Panc1 (cell line): Measurements from ENCODE around the gene OTOP3. TPM values are rescaled to one million over a fixed set of nuclear protein-coding genes. Genes with fewer than 3 reads are reported as not detected.
"Not testable (repeated sequence)": the region's sequence is repeated elsewhere in the genome, so short reads cannot be mapped to it uniquely, and the experiment has no call there.

Experiments
- ATAC-seq: fragments of 200-7000 bp; cut with Tn5 transposase; 2 replicates; pipeline ENCODE4 v1.9.1; 2020; ENCODE audit warnings: mild to moderate bottlenecking, moderate library complexity
- BruUV-seq: library from RNA; stranded (reverse); fragments of 400-500 nt; replicated peaks from 2 replicates; lab custom pipeline; 2021; lab: Mats Ljungman, UMichigan
- CTCF ChIA-PET: fragments of 300-600 bp; sonication (Branson Sonifier 250); formaldehyde crosslinking; loops from one replicate; lab custom pipeline; 2022; ENCODE audit warnings: antibody characterized with exemption; lab: Charles Lee
- POLR2A ChIA-PET: fragments of 300-600 bp; sonication (Branson Sonifier 250); formaldehyde crosslinking; loops from one replicate; lab custom pipeline; 2022; ENCODE audit warnings: antibody characterized with exemption; lab: Charles Lee
- DNase-seq: peaks from one replicate; pipeline ENCODE4 v3.0.0-alpha.2; 2010; ENCODE audit warnings: low read depth, low spot score
- H3K27ac ChIP-seq: 2 replicates; pipeline ENCODE4 v1.5.1; 2011; ENCODE audit warnings: mild to moderate bottlenecking, low read length, inconsistent platforms
- H3K27me3 ChIP-seq: fragments of 200-500 bp; sonication (Bioruptor generic); 2 replicates; pipeline ENCODE4 v1.6.0; 2014; ENCODE audit warnings: low read length, inconsistent platforms; ENCODE audit not compliant: control insufficient read depth, insufficient read depth
- H3K36me3 ChIP-seq: fragments of 200-500 bp; sonication (Bioruptor generic); 2 replicates; pipeline ENCODE4 v1.5.1; 2014; ENCODE audit warnings: inconsistent platforms, mild to moderate bottlenecking, low read length, moderate library complexity; ENCODE audit not compliant: control insufficient read depth, insufficient read depth
- H3K4me1 ChIP-seq: 2 replicates; pipeline ENCODE4 v1.5.1; 2011; ENCODE audit warnings: inconsistent platforms, mild to moderate bottlenecking, low read length, moderate library complexity; ENCODE audit not compliant: control insufficient read depth, insufficient read depth
- H3K4me3 ChIP-seq, 2 experiments: 2 replicates each; pipeline ENCODE4 v1.5.1; 2011 to 2012; ENCODE audit warnings: low read depth in 2 of 2, low read length in 2 of 2, mild to moderate bottlenecking in 2 of 2, inconsistent platforms in 1 of 2, moderate library complexity in 1 of 2
- H3K9me3 ChIP-seq: fragments of 200-500 bp; sonication (Bioruptor generic); 2 replicates; pipeline ENCODE4 v1.5.1; 2014; ENCODE audit warnings: low read depth, mild to moderate bottlenecking, inconsistent platforms, low read length, moderate library complexity; ENCODE audit not compliant: control insufficient read depth, insufficient read depth
- POLR2AphosphoS5 ChIP-seq: IDR thresholded peaks from 2 replicates; pipeline ENCODE4 v1.6.1; 2012; ENCODE audit warnings: mild to moderate bottlenecking, low read depth, low read length, moderate library complexity
- REST ChIP-seq, 2 experiments: IDR thresholded peaks; 2 replicates each; pipeline ENCODE4 v1.6.1; 2011 to 2012; ENCODE audit warnings: low read depth in 2 of 2, control low read depth in 1 of 2, low read length in 1 of 2, mild to moderate bottlenecking in 1 of 2, moderate library complexity in 1 of 2; ENCODE audit not compliant: insufficient read depth in 1 of 2
- SIN3A ChIP-seq: IDR thresholded peaks from 2 replicates; pipeline ENCODE4 v1.6.1; 2012; ENCODE audit warnings: low read depth, mild to moderate bottlenecking, low read length, moderate library complexity, borderline replicate concordance; ENCODE audit not compliant: insufficient read depth
- TCF7L2 ChIP-seq: IDR thresholded peaks from 2 replicates; pipeline ENCODE4 v1.6.1; 2011; ENCODE audit warnings: mild to moderate bottlenecking, low read depth, low read length, inconsistent platforms
- in situ Hi-C: cut with HindIII; loops from 2 replicates; pipeline ENCODE4 v1.10.0; 2016; ENCODE audit warnings: low sequenced_read_pairs, low pct_unique_long_range_greater_than_20kb
- intact Hi-C: fragments of 100-400 bp; cut with micrococcal nuclease; formaldehyde crosslinking; loops from one replicate; pipeline ENCODE4 v1.10.0; 2022; ENCODE audit not compliant: unreplicated experiment
- total RNA-seq: library from RNA; stranded (reverse); gene quantifications from one replicate; pipeline ENCODE4 v1.2.1, GENCODE V29; 2021; ENCODE audit not compliant: unreplicated experiment
- TF ChIP-seq, protein P1 (sequence below): fragments of 450-650 bp; IDR thresholded peaks from 2 replicates; pipeline ENCODE4 v1.5.1; 2017; ENCODE audit warnings: mild to moderate bottlenecking

Gene OTOP3
- total RNA-seq, 1 experiment from 2014 or later: not detected

GRCh38 chr17:74903671-74904070, 32.0 kb upstream of the OTOP3 start:
- DNase-seq (no peak), ATAC-seq (no peak)
- Histone ChIP-seq H3K27ac (no peak overlapping the region), H3K27me3 (no peaks in the 10 kb centered on the region), H3K4me1 (no peaks in the 10 kb centered on the region), H3K9me3 (no peaks in the 10 kb centered on the region), H3K36me3 (no peaks in the 10 kb centered on the region), H3K4me3 (no peak overlapping the region)
- in situ Hi-C loops (no loop called here), intact Hi-C loops (no loop called here)
- CTCF ChIA-PET: no interaction called here
- POLR2A ChIA-PET: no interaction called here
- no TSS peak for BruUV-seq
- TF ChIP-seq REST (IDR thresholded peaks at IDR 0.05; ENCODE audit: insufficient read depth in 1 of 2, low read depth in 2 of 2, low read length in 1 of 2) (no peak), SIN3A (no peak), TCF7L2 (no peak), POLR2AphosphoS5 (no peak)
- TF ChIP-seq, protein P1, sequence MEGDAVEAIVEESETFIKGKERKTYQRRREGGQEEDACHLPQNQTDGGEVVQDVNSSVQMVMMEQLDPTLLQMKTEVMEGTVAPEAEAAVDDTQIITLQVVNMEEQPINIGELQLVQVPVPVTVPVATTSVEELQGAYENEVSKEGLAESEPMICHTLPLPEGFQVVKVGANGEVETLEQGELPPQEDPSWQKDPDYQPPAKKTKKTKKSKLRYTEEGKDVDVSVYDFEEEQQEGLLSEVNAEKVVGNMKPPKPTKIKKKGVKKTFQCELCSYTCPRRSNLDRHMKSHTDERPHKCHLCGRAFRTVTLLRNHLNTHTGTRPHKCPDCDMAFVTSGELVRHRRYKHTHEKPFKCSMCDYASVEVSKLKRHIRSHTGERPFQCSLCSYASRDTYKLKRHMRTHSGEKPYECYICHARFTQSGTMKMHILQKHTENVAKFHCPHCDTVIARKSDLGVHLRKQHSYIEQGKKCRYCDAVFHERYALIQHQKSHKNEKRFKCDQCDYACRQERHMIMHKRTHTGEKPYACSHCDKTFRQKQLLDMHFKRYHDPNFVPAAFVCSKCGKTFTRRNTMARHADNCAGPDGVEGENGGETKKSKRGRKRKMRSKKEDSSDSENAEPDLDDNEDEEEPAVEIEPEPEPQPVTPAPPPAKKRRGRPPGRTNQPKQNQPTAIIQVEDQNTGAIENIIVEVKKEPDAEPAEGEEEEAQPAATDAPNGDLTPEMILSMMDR: no peak

GRCh38 chr17:74904687-74905409, 30.9 kb upstream of the OTOP3 start:
- Histone ChIP-seq H3K27me3 (no peaks in the 10 kb centered on the region), H3K36me3 (no peaks in the 10 kb centered on the region), H3K4me1 (no peaks in the 10 kb centered on the region), H3K4me3 (no peak overlapping the region), H3K9me3 (no peaks in the 10 kb centered on the region), H3K27ac (no peak overlapping the region)
- CTCF ChIA-PET: no interaction called here
- ATAC-seq: no peak
- POLR2A ChIA-PET: interaction anchor here (1.0 kb wide), 1 partner anchor 57 kb away, joined by 3 read pairs; no protein-coding TSS in a partner anchor
- BruUV-seq: no TSS peak
- intact Hi-C loops (no loop called here), in situ Hi-C loops (no loop called here)
- TF ChIP-seq POLR2AphosphoS5 (no peak), TCF7L2 (no peak), REST (IDR thresholded peaks at IDR 0.05; ENCODE audit: insufficient read depth in 1 of 2, low read depth in 2 of 2, low read length in 1 of 2) (no peak), SIN3A (no peak)
- TF ChIP-seq, protein P1: no peak
- no peak for DNase-seq

DNA sequence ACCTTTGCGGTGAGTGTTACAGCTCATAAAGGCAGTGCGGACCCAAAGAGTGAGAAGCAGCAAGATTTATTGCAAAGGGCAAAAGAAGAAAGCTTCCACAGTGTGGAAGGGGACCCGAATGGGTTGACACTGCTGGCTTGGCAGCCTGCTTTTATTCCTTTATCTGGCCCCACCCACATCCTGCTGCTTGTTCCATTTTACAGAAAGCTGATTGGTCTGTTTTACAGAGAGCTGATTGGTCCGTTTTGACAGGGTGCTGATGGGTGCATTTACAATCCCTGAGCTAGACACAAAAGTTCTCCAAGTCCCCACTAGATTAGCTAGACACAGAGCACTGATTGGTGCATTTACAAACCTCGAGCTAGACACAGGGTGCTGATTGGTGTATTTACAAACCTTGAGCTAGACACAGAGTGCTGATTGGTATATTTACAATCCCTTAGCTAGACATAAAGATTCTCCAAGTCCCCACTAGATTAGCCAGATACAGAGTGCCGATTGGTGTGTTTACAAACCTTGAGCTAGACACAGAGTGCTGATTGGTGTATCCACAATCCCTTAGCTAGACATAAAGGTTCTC, 29.4 kb upstream of the OTOP3 start:
- DNase-seq, in situ Hi-C loops, H3K4me3 ChIP-seq, H3K36me3 ChIP-seq, intact Hi-C loops, ATAC-seq, BruUV-seq, H3K27ac ChIP-seq, H3K4me1 ChIP-seq, H3K27me3 ChIP-seq, H3K9me3 ChIP-seq: not testable (repeated sequence)
- POLR2A ChIA-PET: interaction anchor here (1.0 kb wide), 1 partner anchor 56 kb away, joined by 3 read pairs; no protein-coding TSS in a partner anchor
- CTCF ChIA-PET: interaction anchor here (0.6 to 1.1 kb wide), 3 partner anchors 12 to 146 kb away, joined by 4 to 6 read pairs (median 5); no protein-coding TSS in a partner anchor
